Gastrocnemius medialis (tissue), 4 donors: ENCODE data around the gene PLXNC1. TPM values are rescaled to one million over a fixed set of nuclear protein-coding genes. Genes with fewer than 3 reads are reported as not detected.
A peak's percentile ranks its signal among the peaks of the same experiment; 100 is the strongest.

ENCODE experiments used
- ATAC-seq, 2 donors: fragments of 150-250 bp; one replicate each; pipeline ENCODE4 v1.9.1; 2016
- DNase-seq, 2 donors: peaks; one replicate each; pipeline ENCODE4 v3.0.0-alpha.2; 2019
- H3K27ac ChIP-seq, 4 donors: fragments of 200-600 bp; sonication (generic); 1 replicate in 1 of 4; 2 replicates in 3 of 4; pipeline ENCODE4 v1.5.1; 2016 to 2018; ENCODE audit warnings: mild to moderate bottlenecking in 2 of 4, moderate library complexity in 1 of 4
- H3K27me3 ChIP-seq, 3 donors: fragments of 200-600 bp; sonication (generic) in 2 of 3; 1 replicate in 1 of 3; 2 replicates in 2 of 3; pipeline versions ENCODE4 v1.5.1 to v1.6.0; 2016 to 2019; ENCODE audit warnings: mild to moderate bottlenecking in 1 of 3, moderate library complexity in 1 of 3
- H3K36me3 ChIP-seq, 2 donors: fragments of 200-600 bp; sonication (generic) in 1 of 2; one replicate each; pipeline ENCODE4 v1.5.1; 2017 to 2018
- H3K4me1 ChIP-seq, 2 donors: fragments of 200-600 bp; sonication (generic) in 1 of 2; one replicate each; pipeline ENCODE4 v1.5.1; 2016 to 2017; ENCODE audit warnings: mild to moderate bottlenecking in 2 of 2
- H3K4me3 ChIP-seq, 4 donors: fragments of 200-600 bp; sonication (generic) in 3 of 4; 1 replicate in 1 of 4; 2 replicates in 3 of 4; pipeline ENCODE4 v1.5.1; 2016 to 2019; ENCODE audit warnings: mild to moderate bottlenecking in 2 of 4
- H3K9me3 ChIP-seq, 3 donors: fragments of 200-600 bp; sonication (generic) in 2 of 3; 1 replicate in 1 of 3; 2 replicates in 2 of 3; pipeline ENCODE4 v1.5.1; 2016 to 2019
- POLR2A ChIP-seq, 2 donors: fragments of 450-650 bp; IDR thresholded peaks; one replicate each; pipeline ENCODE4 v1.6.1; 2017; ENCODE audit warnings: antibody characterized with exemption in 2 of 2, mild to moderate bottlenecking in 2 of 2, moderate library complexity in 2 of 2
- in situ Hi-C, 4 donors: fragments of 200-750 bp; cut with MboI; loops; one replicate each; pipeline versions ENCODE4 v1.15.0 to v1.8.0; 2017; ENCODE audit warnings: low sequenced_read_pairs in 4 of 4
- intact Hi-C: fragments of 100-400 bp; cut with DNase I; formaldehyde crosslinking; loops from one replicate; pipeline ENCODE4 v1.15.1; 2023; ENCODE audit warnings: low total_unique reads
- total RNA-seq, 4 donors: library from RNA; depleted of rRNA; stranded (reverse); fragments of >200 nt; gene quantifications; one replicate each; pipeline versions ENCODE4 v1.1.0 to v1.2.3, GENCODE V29; 2016
- TF ChIP-seq, protein P1 (sequence below), 5 experiments: fragments of 450-650 bp in 3 of 5; fragments of 200-600 bp in 2 of 5; sonication (generic) in 2 of 5; IDR thresholded peaks in 4 of 5; conservative IDR thresholded peaks in 1 of 5; 1 replicate in 4 of 5; 2 replicates in 1 of 5; pipeline ENCODE4 v1.5.1; 2016 to 2019; ENCODE audit warnings: antibody characterized with exemption in 5 of 5, mild to moderate bottlenecking in 3 of 5, moderate library complexity in 3 of 5

PLXNC1 gene
- total RNA-seq, 4 donors from 2014 or later, result 0.62 to 2.2 (median 1.2) TPM

DNA sequence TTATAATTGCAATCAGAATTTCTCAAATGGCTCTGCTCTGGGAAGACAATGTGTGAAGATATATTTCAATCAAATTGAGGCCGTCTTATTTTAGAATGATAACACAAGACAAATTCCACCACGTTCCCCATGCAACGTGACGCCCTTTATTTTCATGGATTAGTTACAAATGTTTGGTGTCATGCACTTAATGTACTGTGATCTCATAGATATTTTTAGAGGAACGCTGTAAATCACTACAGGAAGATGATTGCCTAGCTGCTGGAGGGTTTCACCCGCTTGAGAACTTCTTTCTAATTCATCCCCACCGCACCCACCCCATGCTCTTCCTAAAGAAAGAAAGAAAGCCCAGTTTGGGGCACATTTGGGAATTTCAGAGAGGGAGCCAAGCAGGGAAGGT, 117.2 kb downstream of the PLXNC1 start:
- Histone ChIP-seq H3K36me3 (no peaks in the 10 kb centered on the region), H3K27ac (peak overlapping the region; percentile 3 to 67 (median 22)), H3K4me3 (no peak overlapping the region), H3K4me1 (peaks cover 24 to 44% of the 10 kb centered on the region in 2 donors), H3K27me3 (no peaks in the 10 kb centered on the region), H3K9me3 (no peaks in the 10 kb centered on the region)
- DNase-seq, result no peak
- no peak for TF ChIP-seq POLR2A (IDR thresholded peaks at IDR 0.05)
- TF ChIP-seq, protein P1, sequence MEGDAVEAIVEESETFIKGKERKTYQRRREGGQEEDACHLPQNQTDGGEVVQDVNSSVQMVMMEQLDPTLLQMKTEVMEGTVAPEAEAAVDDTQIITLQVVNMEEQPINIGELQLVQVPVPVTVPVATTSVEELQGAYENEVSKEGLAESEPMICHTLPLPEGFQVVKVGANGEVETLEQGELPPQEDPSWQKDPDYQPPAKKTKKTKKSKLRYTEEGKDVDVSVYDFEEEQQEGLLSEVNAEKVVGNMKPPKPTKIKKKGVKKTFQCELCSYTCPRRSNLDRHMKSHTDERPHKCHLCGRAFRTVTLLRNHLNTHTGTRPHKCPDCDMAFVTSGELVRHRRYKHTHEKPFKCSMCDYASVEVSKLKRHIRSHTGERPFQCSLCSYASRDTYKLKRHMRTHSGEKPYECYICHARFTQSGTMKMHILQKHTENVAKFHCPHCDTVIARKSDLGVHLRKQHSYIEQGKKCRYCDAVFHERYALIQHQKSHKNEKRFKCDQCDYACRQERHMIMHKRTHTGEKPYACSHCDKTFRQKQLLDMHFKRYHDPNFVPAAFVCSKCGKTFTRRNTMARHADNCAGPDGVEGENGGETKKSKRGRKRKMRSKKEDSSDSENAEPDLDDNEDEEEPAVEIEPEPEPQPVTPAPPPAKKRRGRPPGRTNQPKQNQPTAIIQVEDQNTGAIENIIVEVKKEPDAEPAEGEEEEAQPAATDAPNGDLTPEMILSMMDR (IDR thresholded peaks at IDR 0.05 in 4 of 5, conservative IDR thresholded peaks at IDR 0.05 in 1 of 5), result no peak
- ATAC-seq, result peak in 1 of 2 donors; percentile 13
- in situ Hi-C loops (no loop called here), intact Hi-C loops (no loop called here)

DNA sequence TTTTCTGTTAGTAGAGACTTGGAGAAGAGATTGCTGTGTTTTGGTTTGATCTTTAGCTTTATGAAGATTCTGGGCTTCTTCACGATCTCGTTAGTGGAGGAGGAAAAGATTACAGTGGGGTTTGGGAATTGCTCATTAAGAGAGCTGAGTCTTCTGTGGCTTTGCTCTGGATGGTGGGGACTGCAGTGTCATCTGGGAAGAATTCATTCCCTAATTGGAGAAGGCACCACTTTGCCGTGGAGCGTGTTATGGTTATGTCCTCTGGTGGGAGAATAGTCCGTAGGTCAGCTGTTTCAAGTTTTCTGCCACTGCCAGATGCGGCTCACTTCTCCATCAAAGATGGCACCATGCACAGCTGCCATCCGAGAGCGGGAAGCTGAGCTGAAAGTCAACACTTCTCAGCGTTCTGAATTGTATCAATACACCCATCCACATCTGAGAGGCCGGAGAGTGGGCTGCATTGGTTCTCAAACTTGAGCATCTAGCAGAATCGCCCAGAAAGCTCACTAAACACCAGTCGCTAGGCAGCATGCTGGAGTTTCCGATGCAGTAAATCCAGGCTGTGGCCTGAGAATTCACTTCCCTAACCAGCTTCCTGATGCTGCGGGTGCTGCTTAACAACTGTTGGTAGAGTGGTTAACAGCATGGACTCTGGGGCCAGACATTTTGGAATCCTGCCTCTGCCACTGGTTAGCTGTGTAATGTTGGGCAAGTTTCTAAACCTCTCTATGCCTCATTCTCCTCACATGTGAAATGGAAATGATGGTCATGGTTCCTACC, 117.8 kb downstream of the PLXNC1 start:
- peak overlapping the region; percentile 50 to 69 (median 62) for H3K27ac ChIP-seq
- H3K4me3 ChIP-seq, result no peak overlapping the region
- no peaks in the 10 kb centered on the region for H3K27me3 ChIP-seq
- peaks cover 18 to 38% of the 10 kb centered on the region in 2 donors for H3K4me1 ChIP-seq
- ATAC-seq, result no peak
- no peaks in the 10 kb centered on the region for H3K36me3 ChIP-seq
- no peak for DNase-seq
- intact Hi-C loops, result no loop called here
- TF ChIP-seq POLR2A (IDR thresholded peaks at IDR 0.05), result no peak
- TF ChIP-seq, protein P1 (IDR thresholded peaks at IDR 0.05 in 4 of 5, conservative IDR thresholded peaks at IDR 0.05 in 1 of 5), result no peak
- in situ Hi-C loops, result no loop called here
- no peaks in the 10 kb centered on the region for H3K9me3 ChIP-seq

DNA sequence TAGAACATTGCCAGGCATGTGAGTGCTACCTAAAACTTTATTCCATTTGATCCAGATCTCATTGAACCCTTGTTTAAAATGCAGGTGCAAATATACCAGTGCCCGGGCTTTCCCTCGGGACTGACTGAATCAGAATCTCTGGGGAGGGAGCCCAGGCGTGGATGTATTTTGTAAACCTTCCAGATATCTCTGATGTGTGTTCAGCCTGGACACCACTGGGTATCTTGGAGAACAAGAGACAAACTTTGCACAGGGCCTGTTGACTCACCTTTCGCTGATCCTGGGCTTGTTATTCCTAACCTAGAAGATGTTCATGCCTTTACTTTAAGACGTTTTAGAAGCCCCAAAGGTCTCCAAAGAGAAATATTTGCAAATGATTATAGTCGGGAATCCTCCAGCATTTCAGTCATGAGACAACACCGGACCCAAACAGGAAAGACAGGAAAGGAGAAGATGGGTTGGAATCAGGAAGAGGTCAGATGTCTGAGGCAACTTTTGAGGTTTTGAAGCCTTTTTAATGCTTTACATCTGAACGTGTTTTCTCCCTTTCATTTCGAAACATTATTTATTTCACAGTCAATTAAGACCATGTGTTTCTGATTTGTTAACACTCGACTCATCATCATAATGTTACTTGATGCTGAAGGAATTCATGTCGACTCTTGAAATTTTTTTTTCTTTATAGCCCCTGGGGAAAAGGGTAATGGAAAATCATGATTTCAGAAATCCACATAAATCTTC, 118.6 kb downstream of the PLXNC1 start:
- in situ Hi-C loops, result no loop called here
- peaks cover 10 to 30% of the 10 kb centered on the region in 2 donors for H3K4me1 ChIP-seq
- no peak for TF ChIP-seq POLR2A (IDR thresholded peaks at IDR 0.05)
- TF ChIP-seq, protein P1 (IDR thresholded peaks at IDR 0.05 in 4 of 5, conservative IDR thresholded peaks at IDR 0.05 in 1 of 5), result no peak
- peak overlapping the region; percentile 52 to 69 (median 62) for H3K27ac ChIP-seq
- intact Hi-C loops, result no loop called here
- DNase-seq (no peak), ATAC-seq (peak; percentile 18 to 46)
- H3K36me3 ChIP-seq, result no peaks in the 10 kb centered on the region
- H3K9me3 ChIP-seq, result no peaks in the 10 kb centered on the region
- no peak overlapping the region for H3K4me3 ChIP-seq
- no peaks in the 10 kb centered on the region for H3K27me3 ChIP-seq

DNA sequence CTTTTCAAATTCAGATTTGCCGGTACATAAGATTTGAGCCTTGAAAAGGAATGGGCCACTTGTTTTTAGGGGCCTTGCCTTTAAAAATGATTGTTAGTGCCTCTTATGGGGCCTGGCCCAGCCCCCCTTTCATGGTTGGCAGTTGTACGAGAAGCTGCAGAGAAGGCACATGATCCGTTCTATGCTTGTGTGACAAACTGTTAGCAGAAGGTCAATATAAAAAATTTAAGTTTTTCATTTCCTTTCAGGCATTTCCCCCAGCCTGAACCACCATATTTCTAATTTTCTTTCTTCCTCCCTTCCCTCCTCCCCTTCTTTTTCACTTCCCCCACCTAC, 119.1 kb downstream of the PLXNC1 start:
- peaks cover 6 to 28% of the 10 kb centered on the region in 2 donors for H3K4me1 ChIP-seq
- peak overlapping the region; percentile 52 to 69 (median 61) for H3K27ac ChIP-seq

More for the DNA sequence above, 119.1 kb downstream of the PLXNC1 start:
- in situ Hi-C loops (no loop called here), intact Hi-C loops (no loop called here)
- ATAC-seq, result no peak
- no peak for DNase-seq
- TF ChIP-seq POLR2A (IDR thresholded peaks at IDR 0.05), result no peak
- TF ChIP-seq, protein P1 (IDR thresholded peaks at IDR 0.05 in 4 of 5, conservative IDR thresholded peaks at IDR 0.05 in 1 of 5), result no peak
- Histone ChIP-seq H3K27me3 (no peaks in the 10 kb centered on the region), H3K9me3 (no peaks in the 10 kb centered on the region), H3K36me3 (no peaks in the 10 kb centered on the region), H3K4me3 (no peak overlapping the region)
